T-helper 1 cell treated with Interleukin-12 subunit alpha and Interleukin-12 subunit beta and Interleukin-4 antibody, amounts not matched to agents 30 μg/mL and 1 μg/mL, for 36 hours (primary cell): ENCODE measurements around the gene PANX3.

Experiments
- H3K27ac Mint-ChIP-seq: one replicate; pipeline ENCODE4 v1.8.0; 2021; ENCODE audit warnings: mild to moderate bottlenecking, mixed read lengths
- H3K27me3 Mint-ChIP-seq: one replicate; pipeline ENCODE4 v1.8.0; 2021; ENCODE audit warnings: low read depth, mixed read lengths
- H3K36me3 Mint-ChIP-seq: one replicate; pipeline ENCODE4 v1.8.0; 2021; ENCODE audit warnings: low read depth, mixed read lengths
- H3K4me1 Mint-ChIP-seq: one replicate; pipeline ENCODE4 v1.8.0; 2021; ENCODE audit warnings: low read depth, mixed read lengths
- H3K4me3 Mint-ChIP-seq: one replicate; pipeline ENCODE4 v1.8.0; 2021; ENCODE audit warnings: mild to moderate bottlenecking, moderate library complexity, mixed read lengths
- H3K9me3 Mint-ChIP-seq: one replicate; pipeline ENCODE4 v1.8.0; 2021; ENCODE audit warnings: mixed read lengths

PANX3 gene

GRCh38 chr11:124611064-124611463, at the start of gene PANX3:
Gene PANX3 (plus strand): TSS chr11:124611428. CDS start chr11:124611557, 129 bp downstream.
- Mint-ChIP-seq H3K27ac (no peak within 1 kb of the TSS), H3K27me3 (peaks cover 8% of the 10 kb centered on the region), H3K36me3 (no peaks in the 10 kb centered on the region), H3K4me3 (no peak within 1 kb of the TSS), H3K9me3 (no peaks in the 10 kb centered on the region), H3K4me1 (peaks cover 6% of the 10 kb centered on the region)

- Mint-ChIP-seq H3K4me3 (no peak within 1 kb of the TSS), H3K27me3 (peaks cover 9% of the 10 kb centered on the region), H3K27ac (no peak within 1 kb of the TSS), H3K9me3 (no peaks in the 10 kb centered on the region), H3K4me1 (no peaks in the 10 kb centered on the region), H3K36me3 (no peaks in the 10 kb centered on the region)
These were observed 41.5 kb upstream of the PANX3 start, which contains the start of gene OR8A1 for GRCh38 chr11:124569697-124570096. Gene OR8A1 (plus strand): TSS chr11:124569997. CDS start chr11:124570120, 123 bp downstream.

GRCh38 chr11:124570160-124570559, 41.1 kb upstream of the PANX3 start:
- H3K36me3 Mint-ChIP-seq = no peaks in the 10 kb centered on the region
- no peaks in the 10 kb centered on the region for H3K4me1 Mint-ChIP-seq
- no peak overlapping the region for H3K4me3 Mint-ChIP-seq
- no peak overlapping the region for H3K27ac Mint-ChIP-seq
- H3K27me3 Mint-ChIP-seq = peaks cover 10% of the 10 kb centered on the region
- no peaks in the 10 kb centered on the region for H3K9me3 Mint-ChIP-seq

- peaks cover 10% of the 10 kb centered on the region for H3K27me3 Mint-ChIP-seq
- H3K36me3 Mint-ChIP-seq = no peaks in the 10 kb centered on the region
- H3K9me3 Mint-ChIP-seq = no peaks in the 10 kb centered on the region
- H3K4me1 Mint-ChIP-seq = no peaks in the 10 kb centered on the region
- H3K27ac Mint-ChIP-seq = no peak overlapping the region
- H3K4me3 Mint-ChIP-seq = no peak overlapping the region
These were observed 33.4 kb upstream of the PANX3 start for GRCh38 chr11:124577716-124578427.

DNA sequence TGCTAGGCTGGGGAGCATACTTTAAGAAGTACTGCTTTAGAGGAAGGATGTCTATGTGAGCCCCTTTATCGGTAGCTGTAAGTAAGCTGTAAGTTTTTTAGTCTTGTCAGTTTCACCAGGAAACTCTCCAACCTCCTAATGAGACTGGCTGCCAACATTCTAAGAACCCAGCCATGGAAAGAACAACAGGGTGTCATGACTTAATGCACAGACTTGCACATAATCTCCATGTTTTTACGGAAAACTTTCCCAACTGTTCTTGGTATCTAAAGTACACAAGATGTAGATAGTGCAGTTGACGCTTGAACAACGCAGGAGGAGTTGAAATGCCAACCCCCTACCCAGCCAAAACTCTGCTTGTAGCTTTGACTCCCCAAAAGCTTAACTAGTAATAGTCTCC, 32.5 kb upstream of the PANX3 start:
- Mint-ChIP-seq H3K36me3 (no peaks in the 10 kb centered on the region), H3K27me3 (peaks cover 8% of the 10 kb centered on the region), H3K4me1 (no peaks in the 10 kb centered on the region), H3K4me3 (no peak overlapping the region), H3K27ac (no peak overlapping the region), H3K9me3 (no peaks in the 10 kb centered on the region)

DNA sequence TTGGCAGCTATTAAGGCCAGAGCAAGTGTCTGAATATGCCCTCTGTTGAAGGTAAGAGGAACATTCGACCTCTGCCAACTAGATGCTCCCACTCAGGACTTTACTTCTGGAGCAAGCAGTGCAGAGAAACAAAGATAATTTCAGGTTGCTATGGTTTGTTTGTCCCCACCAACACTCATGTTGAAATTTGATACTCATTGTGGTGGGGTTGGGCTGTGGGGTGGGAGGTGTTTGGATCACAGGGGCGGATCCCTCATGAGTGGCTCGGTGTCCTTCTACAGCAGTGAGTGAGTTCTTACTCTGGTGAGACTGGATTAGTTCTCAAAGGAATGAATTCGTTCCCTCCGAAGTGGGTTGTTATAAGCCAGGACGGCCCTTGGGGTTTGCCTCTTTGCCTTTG, 29.4 kb upstream of the PANX3 start:
- Mint-ChIP-seq H3K36me3 (no peaks in the 10 kb centered on the region), H3K27me3 (no peaks in the 10 kb centered on the region), H3K4me1 (no peaks in the 10 kb centered on the region), H3K4me3 (no peak overlapping the region), H3K9me3 (no peaks in the 10 kb centered on the region), H3K27ac (no peak overlapping the region)

DNA sequence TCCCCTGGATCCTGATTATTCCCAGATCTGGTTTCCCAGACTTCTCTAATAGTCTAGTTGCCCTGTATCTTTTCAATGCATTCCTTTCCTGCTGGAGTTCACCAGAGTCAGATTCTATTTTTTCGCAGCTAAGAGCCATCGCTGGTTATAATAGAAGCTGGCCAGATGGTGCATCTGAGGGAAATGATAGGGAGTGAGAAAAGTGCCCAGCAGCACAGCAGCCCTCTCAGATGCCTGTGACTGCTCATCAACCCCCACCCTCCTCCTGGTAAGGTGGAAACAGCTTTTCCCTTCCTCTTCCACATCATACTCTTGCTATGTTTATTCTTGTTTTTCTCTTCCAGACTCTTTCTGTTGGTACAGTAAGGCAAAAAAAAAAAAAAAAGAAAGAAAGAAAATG, 28.7 kb upstream of the PANX3 start:
- no peaks in the 10 kb centered on the region for H3K27me3 Mint-ChIP-seq
- H3K36me3 Mint-ChIP-seq = no peaks in the 10 kb centered on the region
- no peak overlapping the region for H3K27ac Mint-ChIP-seq
- H3K9me3 Mint-ChIP-seq = no peaks in the 10 kb centered on the region
- H3K4me1 Mint-ChIP-seq = no peaks in the 10 kb centered on the region
- no peak overlapping the region for H3K4me3 Mint-ChIP-seq

GRCh38 chr11:124583781-124584180, 27.4 kb upstream of the PANX3 start:
- Mint-ChIP-seq H3K27ac (no peak overlapping the region), H3K4me3 (no peak overlapping the region), H3K9me3 (no peaks in the 10 kb centered on the region), H3K36me3 (no peaks in the 10 kb centered on the region), H3K27me3 (no peaks in the 10 kb centered on the region), H3K4me1 (no peaks in the 10 kb centered on the region)

DNA sequence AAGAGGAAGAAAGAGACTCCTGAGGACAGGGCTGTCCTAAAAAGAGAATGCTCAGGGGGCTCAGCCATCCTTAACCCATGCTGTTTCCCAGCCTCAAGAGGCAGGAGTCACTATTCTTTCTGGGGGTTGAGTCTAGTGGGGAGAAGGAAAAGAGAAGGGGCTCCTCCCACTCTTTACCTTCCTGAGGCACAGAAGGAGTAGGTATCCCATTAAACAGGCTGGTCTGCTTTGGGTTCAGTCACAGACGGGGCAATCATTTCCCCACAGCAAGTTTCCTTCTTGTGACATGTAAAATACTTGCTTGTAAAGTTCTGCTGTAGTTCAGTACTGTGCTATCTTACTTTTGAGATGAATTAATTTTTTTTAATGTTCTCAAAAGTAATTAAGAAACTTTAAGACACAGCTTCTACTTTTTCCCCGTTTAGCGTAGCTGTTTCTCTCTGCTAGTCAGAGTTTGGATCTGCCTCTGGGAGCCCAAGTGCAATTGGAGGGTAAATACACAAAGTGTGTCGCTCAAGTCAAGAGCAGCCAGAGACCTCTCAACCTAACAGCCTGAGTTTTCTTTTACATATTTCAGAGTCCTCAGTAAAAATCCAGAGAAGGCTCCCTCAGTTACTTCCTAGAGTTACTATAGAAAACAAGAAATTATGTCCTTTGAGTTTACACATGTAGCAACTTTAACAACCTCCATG, 26.4 kb upstream of the PANX3 start:
- no peak overlapping the region for H3K27ac Mint-ChIP-seq

GRCh38 chr11:124586238-124586860, 24.9 kb upstream of the PANX3 start:
- no peak overlapping the region for H3K4me3 Mint-ChIP-seq
- no peaks in the 10 kb centered on the region for H3K36me3 Mint-ChIP-seq
- H3K4me1 Mint-ChIP-seq = no peaks in the 10 kb centered on the region
- no peak overlapping the region for H3K27ac Mint-ChIP-seq
- H3K27me3 Mint-ChIP-seq = no peaks in the 10 kb centered on the region
- no peaks in the 10 kb centered on the region for H3K9me3 Mint-ChIP-seq

More for the DNA sequence above, 26.4 kb upstream of the PANX3 start:
- H3K9me3 Mint-ChIP-seq = no peaks in the 10 kb centered on the region
- no peaks in the 10 kb centered on the region for H3K4me1 Mint-ChIP-seq
- no peak overlapping the region for H3K4me3 Mint-ChIP-seq
- H3K36me3 Mint-ChIP-seq = no peaks in the 10 kb centered on the region
- no peaks in the 10 kb centered on the region for H3K27me3 Mint-ChIP-seq

DNA sequence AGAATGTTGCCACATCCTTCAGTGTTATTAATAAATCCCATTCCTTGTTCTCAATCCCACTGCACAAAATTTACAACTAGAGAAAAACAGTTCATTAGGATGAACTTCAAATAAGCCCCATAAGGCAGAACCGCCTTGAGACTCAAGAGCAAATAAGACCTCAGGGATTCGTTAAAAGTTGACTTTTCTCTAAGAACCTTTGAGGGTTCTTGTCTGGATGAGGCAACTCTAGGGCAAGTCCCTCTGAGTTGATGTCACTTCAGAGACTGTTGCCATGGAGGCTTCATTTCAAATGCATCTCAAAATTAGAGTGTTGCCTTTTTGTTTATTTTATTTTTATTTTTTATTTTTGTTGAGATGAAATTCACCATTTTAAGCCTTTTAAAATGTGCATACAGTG, 19.8 kb upstream of the PANX3 start:
- no peak overlapping the region for H3K4me3 Mint-ChIP-seq
- no peak overlapping the region for H3K27ac Mint-ChIP-seq
- no peaks in the 10 kb centered on the region for H3K36me3 Mint-ChIP-seq
- H3K27me3 Mint-ChIP-seq = peaks cover 9% of the 10 kb centered on the region
- no peaks in the 10 kb centered on the region for H3K9me3 Mint-ChIP-seq
- H3K4me1 Mint-ChIP-seq = no peaks in the 10 kb centered on the region

- Mint-ChIP-seq H3K27ac (no peak overlapping the region), H3K4me3 (no peak overlapping the region), H3K36me3 (no peaks in the 10 kb centered on the region), H3K4me1 (no peaks in the 10 kb centered on the region), H3K27me3 (peaks cover 19% of the 10 kb centered on the region), H3K9me3 (no peaks in the 10 kb centered on the region)
These were observed 18.6 kb upstream of the PANX3 start for GRCh38 chr11:124592627-124593026.

DNA sequence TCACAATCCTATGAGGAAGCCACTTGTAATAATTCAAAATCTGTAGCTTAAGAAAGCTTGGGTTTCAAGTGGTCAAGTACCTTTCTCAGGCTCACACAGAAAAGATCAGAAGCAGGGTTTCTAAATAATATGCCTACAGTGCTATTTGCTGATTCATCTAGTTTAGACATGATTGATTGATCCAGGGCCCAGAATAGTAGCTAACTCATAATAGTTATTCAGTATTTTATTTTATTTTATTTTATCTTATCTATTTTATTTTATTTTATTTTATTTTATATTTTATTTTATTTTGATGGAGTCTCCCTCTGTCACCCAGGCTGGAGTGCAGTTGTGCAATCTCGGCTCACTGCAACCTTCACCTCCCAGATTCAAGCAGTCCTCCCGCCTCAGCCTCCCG, 15.9 kb upstream of the PANX3 start:
- Mint-ChIP-seq H3K27ac (no peak overlapping the region), H3K36me3 (no peaks in the 10 kb centered on the region), H3K4me1 (no peaks in the 10 kb centered on the region), H3K4me3 (no peak overlapping the region), H3K27me3 (peaks cover 27% of the 10 kb centered on the region), H3K9me3 (no peaks in the 10 kb centered on the region)

GRCh38 chr11:124597626-124598025, 13.6 kb upstream of the PANX3 start:
- no peaks in the 10 kb centered on the region for H3K4me1 Mint-ChIP-seq
- no peak overlapping the region for H3K27ac Mint-ChIP-seq
- H3K9me3 Mint-ChIP-seq = no peaks in the 10 kb centered on the region
- H3K27me3 Mint-ChIP-seq = peaks cover 34% of the 10 kb centered on the region
- no peaks in the 10 kb centered on the region for H3K36me3 Mint-ChIP-seq
- H3K4me3 Mint-ChIP-seq = no peak overlapping the region
